NCI-H460 (cell line): Measurements from ENCODE around the gene CYBRD1. TPM values are rescaled to one million over a fixed set of nuclear protein-coding genes. Genes with fewer than 3 reads are reported as not detected.
A peak's percentile ranks its signal among the peaks of the same experiment; 100 is the strongest.
"Not testable (repeated sequence)": the region's sequence is repeated elsewhere in the genome, so short reads cannot be mapped to it uniquely, and the experiment has no call there.

ENCODE experiments used
- DNase-seq: peaks from one replicate; pipeline ENCODE4 v3.0.0-alpha.2; 2016; ENCODE audit warnings: low read depth; ENCODE audit errors: extremely low read depth
- polyA plus RNA-seq: library from polyadenylated mRNA; depleted of rRNA; stranded (reverse); fragments of >200 nt; gene quantifications from 2 replicates; pipeline ENCODE4 v1.2.3, GENCODE V29; 2014; cell fraction: nucleus; rRNA removed
- total RNA-seq: library from RNA; depleted of rRNA; stranded (reverse); fragments of >200 nt; shearing (Covaris generic); gene quantifications from 2 replicates; pipeline ENCODE4 v1.2.3, GENCODE V29; 2014; rRNA removed

The CYBRD1 gene
- total RNA-seq, result 58.1 and 62.2 TPM in 2 replicates
- polyA plus RNA-seq, result 35.0 and 40.2 TPM in 2 replicates

- DNase-seq, result peak; percentile 70
Observed at GRCh38 chr2:171522052-171522787, at the start of gene CYBRD1. CYBRD1 (plus strand) TSS chr2:171522474; CDS start chr2:171522546, 72 bp downstream.

- no peak for DNase-seq
Observed at GRCh38 chr2:171475979-171476378, 46.3 kb upstream of the CYBRD1 start.

GRCh38 chr2:171478345-171478744 is 43.9 kb upstream of the CYBRD1 start:
- DNase-seq, result no peak

- DNase-seq, result no peak
Observed at GRCh38 chr2:171479154-171479814, 43.0 kb upstream of the CYBRD1 start.

- no peak for DNase-seq
Observed at GRCh38 chr2:171480908-171481307, 41.4 kb upstream of the CYBRD1 start.

- no peak for DNase-seq
Observed at GRCh38 chr2:171482308-171482707, 40.0 kb upstream of the CYBRD1 start.

- DNase-seq, result no peak
Observed at GRCh38 chr2:171482877-171483276, 39.4 kb upstream of the CYBRD1 start.

- no peak for DNase-seq
Observed at GRCh38 chr2:171483793-171484192, 38.5 kb upstream of the CYBRD1 start.

- no peak for DNase-seq
Observed at GRCh38 chr2:171485116-171485515, 37.2 kb upstream of the CYBRD1 start.

- no peak for DNase-seq
Observed at GRCh38 chr2:171487201-171487600, 35.1 kb upstream of the CYBRD1 start.

GRCh38 chr2:171487803-171488259 is 34.4 kb upstream of the CYBRD1 start:
- DNase-seq, result no peak

GRCh38 chr2:171490577-171490976 is 31.7 kb upstream of the CYBRD1 start:
- no peak for DNase-seq

GRCh38 chr2:171491292-171491691 is 31.0 kb upstream of the CYBRD1 start:
- no peak for DNase-seq

- DNase-seq, result no peak
Observed at GRCh38 chr2:171492664-171493063, 29.6 kb upstream of the CYBRD1 start.

- DNase-seq, result not testable (repeated sequence)
Observed at GRCh38 chr2:171497664-171498063, 24.6 kb upstream of the CYBRD1 start.

GRCh38 chr2:171505374-171505773 is 16.9 kb upstream of the CYBRD1 start:
- no peak for DNase-seq

- no peak for DNase-seq
Observed at GRCh38 chr2:171509945-171510731, 12.1 kb upstream of the CYBRD1 start.

- DNase-seq, result no peak
Observed at GRCh38 chr2:171512014-171512413, 10.3 kb upstream of the CYBRD1 start.

- no peak for DNase-seq
Observed at GRCh38 chr2:171512683-171513195, 9.5 kb upstream of the CYBRD1 start.

GRCh38 chr2:171513719-171514160 is 8.5 kb upstream of the CYBRD1 start:
- DNase-seq, result no peak
